Measurements from ENCODE around the gene RGCC.
"Not testable (repeated sequence)": the region's sequence is repeated elsewhere in the genome, so short reads cannot be mapped to it uniquely, and the experiment has no call there.

RGCC gene, protein sequence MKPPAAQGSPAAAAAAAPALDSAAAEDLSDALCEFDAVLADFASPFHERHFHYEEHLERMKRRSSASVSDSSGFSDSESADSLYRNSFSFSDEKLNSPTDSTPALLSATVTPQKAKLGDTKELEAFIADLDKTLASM

DNA sequence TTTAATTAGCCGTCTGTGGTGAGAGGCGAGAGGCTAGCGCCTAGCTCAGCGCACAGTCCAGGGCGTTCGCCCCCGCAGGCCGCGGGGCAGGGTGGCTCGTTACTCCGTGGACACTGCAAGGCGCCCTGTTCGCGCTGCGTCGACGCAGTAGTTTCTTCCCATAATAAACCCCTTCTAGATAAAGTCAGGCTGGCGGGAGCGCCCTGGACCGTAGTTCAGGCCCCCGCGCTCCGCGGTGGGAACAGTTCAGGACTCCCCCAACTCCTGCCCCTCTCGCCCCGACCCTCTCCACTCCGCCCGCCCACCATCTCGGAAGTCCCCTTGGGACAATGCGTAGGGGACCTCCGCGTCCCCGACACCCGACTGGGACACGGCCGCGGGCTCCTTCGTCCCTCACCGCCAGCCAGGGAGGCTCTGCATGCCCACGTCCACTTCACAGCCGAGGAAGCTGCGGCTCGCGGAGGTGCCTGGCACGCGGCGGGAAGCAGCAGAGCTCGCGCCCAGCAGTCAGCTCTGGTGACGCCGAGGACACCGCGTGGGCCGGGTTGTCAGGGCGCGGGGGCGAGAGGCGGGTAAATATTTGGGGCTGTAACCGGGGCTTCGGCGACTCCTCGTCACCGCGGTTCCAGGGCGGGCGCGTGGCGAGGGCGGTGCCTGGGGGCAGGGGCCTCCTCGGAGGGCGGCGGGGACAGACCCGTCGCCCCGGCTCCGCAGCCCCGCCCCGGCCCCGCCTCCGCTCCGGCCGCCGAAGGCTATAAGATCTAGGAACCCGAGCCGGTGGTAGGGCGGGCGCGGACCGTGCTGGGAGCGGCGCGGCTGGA lies at the start of gene RGCC:
RGCC (plus strand) TSS at position 783 of the 821 bp plus-strand sequence. CDS start 158 bp downstream, outside the sequence.
- DNase-seq, result peak; percentile 90 to 91

- no peak for DNase-seq
Observed at GRCh38 chr13:41408121-41408520, 49.2 kb upstream of the RGCC start.

- DNase-seq, result no peak
Observed at GRCh38 chr13:41408746-41409145, 48.6 kb upstream of the RGCC start.

- DNase-seq, result no peak
Observed at GRCh38 chr13:41409611-41410010, 47.7 kb upstream of the RGCC start.

DNA sequence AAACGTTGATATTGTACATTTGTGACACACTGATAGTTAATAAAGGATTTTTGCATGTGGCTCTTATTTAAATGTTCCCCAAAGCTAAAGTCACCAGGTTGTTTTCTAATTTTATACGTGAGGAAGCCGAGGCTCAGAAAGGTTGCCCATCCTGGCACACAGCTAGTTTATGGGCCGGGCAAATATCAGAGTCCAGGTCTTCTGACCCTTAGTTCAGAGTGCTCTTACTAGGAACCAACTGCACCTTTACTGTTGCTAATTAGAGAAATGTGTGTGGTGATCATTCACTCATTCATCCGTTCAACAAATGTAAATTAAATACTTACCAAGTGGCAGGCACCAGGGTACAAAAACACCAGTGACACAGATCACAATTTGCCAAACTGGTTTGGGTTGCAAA lies 46.3 kb upstream of the RGCC start:
- no peak for DNase-seq

DNA sequence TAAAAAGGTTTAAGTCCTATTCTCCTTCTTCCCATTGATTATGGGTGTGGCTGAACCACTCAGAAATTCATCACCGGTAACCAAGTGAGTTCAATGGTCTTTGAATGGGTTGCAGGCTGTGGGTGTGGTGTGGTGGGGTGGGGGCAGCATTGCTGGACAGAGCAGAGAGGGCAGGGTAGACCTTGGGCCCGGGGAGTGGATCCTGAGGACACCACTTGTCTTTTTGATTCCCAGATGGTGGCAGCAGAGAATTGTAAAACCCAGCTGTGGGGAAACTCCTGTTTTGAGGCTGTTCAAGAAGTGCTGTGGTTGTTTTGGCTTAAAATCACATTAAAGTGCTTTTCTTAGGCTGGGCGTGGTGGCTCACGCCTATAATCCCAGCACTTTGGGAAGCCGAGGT lies 45.8 kb upstream of the RGCC start:
- no peak for DNase-seq

DNA sequence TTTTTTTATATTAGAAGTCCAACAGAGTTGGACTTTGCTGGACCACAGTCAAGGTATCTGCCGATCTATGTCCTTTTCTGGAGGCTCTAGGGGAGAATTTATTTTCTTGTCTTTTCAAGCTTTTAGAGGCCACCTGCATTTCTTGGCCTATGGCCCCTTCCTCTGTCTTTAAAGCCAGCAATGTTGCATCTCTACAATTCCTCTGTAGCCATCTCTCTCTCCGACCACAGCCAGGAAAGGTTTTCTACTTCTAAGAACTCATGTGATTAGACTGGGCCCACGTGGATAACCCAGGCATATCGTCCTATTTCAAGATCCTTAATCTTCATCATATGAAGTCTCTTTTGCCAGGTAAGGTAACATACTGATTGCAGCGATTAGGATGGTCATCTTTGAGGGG lies 43.5 kb upstream of the RGCC start:
- DNase-seq, result no peak

- no peak for DNase-seq
Observed at GRCh38 chr13:41416276-41416675, 41.1 kb upstream of the RGCC start.

DNA sequence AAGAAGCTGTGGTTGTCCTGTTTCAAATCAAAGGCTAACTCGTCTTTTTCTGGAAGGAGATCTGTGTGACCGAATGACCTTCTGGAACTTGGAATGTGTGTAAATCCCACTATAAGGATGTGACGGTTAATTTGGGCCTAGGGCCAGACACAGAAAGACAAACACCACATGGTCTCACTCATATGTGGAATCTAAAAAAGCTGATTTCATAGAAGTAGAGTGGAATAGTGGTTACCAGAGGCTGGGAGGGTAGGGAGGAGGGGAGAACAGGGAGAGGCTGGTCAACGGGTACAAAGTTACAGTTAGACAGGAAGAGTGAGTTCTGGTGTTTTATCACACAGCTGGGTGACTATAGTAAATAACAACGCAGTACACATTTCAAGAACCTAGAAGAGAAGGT lies 39.3 kb upstream of the RGCC start:
- no peak for DNase-seq

- DNase-seq, result no peak
Observed at GRCh38 chr13:41418731-41419130, 38.6 kb upstream of the RGCC start.

GRCh38 chr13:41419206-41419605 lies 38.1 kb upstream of the RGCC start:
- DNase-seq, result no peak

DNA sequence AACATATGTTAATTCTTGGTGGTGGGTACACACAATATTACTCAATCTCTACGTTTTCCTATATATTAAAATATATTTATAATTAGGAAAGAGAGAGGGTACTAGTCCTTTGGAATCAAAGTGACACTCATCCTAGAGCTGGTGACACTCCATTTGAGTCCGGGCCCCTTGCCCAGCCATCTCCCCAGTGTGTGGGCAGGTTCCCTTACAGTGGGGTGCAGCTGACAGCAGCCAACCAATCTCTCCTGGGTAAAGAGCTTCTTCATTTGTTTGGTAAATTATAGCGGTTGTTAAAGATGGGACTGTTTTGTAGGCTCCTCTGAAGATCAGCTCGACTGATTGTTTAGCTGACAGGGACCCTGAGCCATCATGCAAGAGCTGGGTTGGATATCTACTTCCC lies 37.2 kb upstream of the RGCC start:
- DNase-seq, result no peak

DNA sequence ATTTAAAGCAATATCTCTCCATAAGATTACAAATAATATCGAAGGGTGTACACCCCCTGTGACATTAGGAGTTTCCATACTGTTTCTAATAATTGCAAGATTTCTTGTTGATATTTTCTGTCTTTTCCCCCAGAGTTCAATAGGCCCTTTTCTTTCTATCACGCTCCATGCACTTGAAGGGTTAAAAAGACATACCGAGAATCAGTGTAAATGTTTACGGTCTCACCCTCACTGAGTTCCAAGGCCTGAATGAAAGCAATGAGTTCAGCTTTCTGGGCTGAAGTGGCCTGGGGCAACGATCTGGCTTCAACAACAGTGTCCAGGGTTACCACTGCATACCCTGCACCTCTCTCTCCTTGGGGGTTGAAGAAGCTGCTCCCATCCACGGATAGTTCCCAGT lies 36.0 kb upstream of the RGCC start:
- DNase-seq, result not testable (repeated sequence)

DNA sequence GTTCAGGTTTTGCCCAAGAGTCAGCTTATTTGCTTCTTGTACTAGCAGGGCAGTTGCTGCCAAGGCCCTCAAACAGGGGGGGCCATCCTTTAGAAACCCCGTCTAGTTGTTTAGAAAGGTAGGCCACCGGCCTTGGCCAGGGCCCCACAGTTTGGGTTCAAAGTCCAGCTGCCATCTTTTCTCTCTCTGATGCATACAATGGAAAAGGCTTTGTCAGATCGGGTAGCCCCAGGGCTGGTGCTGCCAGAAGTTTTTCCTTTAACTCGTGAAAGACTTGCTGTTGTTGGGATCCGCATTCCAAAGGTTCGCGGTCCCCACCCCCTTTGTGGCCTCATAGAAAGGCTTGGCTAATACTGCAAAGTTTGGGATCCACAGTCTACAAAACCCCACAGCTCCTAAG lies 35.4 kb upstream of the RGCC start:
- not testable (repeated sequence) for DNase-seq

- DNase-seq, result not testable (repeated sequence)
Observed at GRCh38 chr13:41423259-41423658, 34.1 kb upstream of the RGCC start.

GRCh38 chr13:41424675-41425074 lies 32.7 kb upstream of the RGCC start:
- not testable (repeated sequence) for DNase-seq

- DNase-seq, result no peak
Observed at GRCh38 chr13:41426047-41426446, 31.3 kb upstream of the RGCC start.

- DNase-seq, result no peak
Observed at GRCh38 chr13:41427666-41428065, 29.7 kb upstream of the RGCC start.

DNA sequence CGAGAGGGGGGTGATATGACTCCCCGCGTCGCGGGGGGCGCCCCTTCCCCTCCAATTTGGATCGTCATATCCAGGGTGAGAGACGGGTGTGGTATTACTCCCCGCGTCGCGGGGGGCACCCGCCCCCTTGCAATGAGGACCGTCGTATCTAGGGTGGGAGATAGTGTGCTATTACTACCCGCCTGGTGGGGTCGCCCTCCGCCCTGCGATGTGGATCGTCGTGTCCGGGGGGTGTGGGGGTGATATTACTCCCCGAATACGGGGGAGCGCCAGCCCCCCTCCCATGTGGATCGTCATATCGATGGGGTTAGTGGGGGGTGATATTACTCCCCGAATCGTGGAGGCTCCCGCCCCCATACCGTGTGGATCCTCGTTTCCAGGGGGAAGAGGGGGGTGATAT lies 29.2 kb upstream of the RGCC start:
- DNase-seq, result peak in 1 of 2 donors; percentile 27

GRCh38 chr13:41434030-41434429 lies 23.3 kb upstream of the RGCC start:
- not testable (repeated sequence) for DNase-seq

DNA sequence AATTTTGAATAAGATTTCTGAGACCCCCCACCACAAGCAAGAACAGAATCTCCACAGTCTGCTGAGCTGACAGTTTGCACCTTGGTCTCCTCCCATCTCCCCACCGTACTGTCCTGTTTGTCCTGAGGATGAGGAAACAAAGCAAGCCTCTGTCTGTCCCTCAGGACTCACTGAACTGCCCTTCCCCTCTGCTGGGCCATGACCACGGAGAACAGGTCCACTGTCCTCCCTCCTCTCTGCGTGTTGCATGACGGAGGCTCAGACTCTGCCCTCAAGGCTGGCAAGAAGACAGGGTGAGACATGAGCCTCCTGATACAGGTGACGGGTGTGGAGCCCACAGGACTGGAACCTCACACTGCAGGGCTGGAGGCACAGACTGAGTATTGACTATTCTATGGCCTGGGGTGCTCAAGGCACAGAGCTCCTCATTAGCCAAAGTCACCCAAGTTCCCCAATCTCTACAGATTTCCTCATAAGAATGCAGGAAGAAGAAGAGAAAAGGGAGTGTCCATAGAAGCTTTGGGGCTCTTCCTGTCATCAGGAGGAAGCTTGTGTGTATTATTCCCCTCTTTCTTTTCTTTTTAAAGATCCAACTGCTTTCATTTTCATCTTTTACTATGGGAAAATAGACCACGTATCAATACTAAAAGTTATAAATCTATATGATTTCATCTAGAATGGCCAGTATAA lies 22.4 kb upstream of the RGCC start:
- no peak for DNase-seq

DNA sequence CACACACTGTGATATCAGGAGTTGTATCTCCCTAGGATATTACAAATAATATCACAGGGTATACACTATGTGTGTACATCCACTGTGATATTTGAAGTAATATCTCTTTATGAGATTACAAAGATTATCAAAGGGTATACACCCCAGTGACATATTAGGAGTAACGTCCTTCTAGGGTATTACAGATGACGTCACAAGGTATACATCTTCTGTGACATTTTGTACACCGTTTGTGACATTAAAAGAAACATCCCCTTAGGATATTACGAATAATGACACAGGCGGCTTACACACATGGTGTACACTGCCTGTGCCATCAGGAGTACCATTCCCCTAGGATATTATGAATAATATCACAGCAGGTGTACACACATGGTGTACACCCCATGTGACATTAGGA lies 13.4 kb upstream of the RGCC start:
- no peak for DNase-seq

DNA sequence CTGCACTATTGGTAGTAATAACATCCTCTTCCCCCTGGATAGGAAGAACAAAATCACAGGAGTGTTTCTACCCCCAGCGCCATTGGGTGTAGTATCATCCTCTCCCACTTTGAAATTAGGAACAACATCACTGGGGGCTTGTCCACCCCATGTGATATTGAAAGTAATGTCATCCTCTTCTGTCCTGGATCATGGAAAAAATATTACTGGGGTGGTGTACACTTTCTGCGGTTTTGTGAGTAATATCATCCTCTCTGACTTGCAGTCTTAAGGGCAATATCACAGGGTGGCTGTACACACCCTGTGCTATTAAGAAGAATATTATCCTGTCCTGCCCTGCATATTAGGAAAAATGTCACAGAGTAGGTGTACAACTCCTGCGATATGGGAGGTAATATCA lies 4.9 kb upstream of the RGCC start:
- no peak for DNase-seq

DNA sequence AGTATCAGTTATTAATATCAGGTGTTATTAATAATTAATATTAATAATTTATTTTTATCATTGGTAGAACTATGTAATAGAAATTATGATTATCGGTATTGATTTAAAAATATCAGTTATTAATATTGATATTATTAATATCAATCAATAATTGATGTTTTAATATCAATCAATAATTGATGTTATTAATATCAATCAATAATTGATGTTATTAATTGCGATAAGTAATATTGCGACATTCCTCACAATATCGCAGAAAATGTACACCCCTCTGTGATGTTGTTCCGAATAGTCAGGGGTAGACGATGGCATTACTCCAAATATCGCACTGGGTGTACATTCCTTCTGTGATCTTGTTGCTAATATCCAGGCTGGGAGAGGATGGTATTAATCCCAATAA lies 3.7 kb upstream of the RGCC start:
- no peak for DNase-seq
